HCT116 (cell line): ENCODE results near the gene RBM12. TPM values are rescaled to one million over a fixed set of nuclear protein-coding genes. Genes with fewer than 3 reads are reported as not detected.

Experiments
- ATAC-seq: fragments of 200-7000 bp; cut with Tn5 transposase; 2 replicates; pipeline ENCODE4 v1.9.1; 2020; ENCODE audit warnings: mild to moderate bottlenecking, moderate library complexity
- BruUV-seq: library from RNA; stranded (reverse); fragments of 400-500 nt; replicated peaks from 2 replicates; lab custom pipeline; 2021; lab: Mats Ljungman, UMichigan
- CTCF ChIA-PET: fragments of 300-600 bp; sonication (Branson Sonifier 250); formaldehyde crosslinking; loops from one replicate; lab custom pipeline; 2021; ENCODE audit warnings: antibody characterized with exemption; lab: Charles Lee
- POLR2A ChIA-PET: fragments of 300-600, 350-600 bp; sonication (Branson Sonifier 250); formaldehyde crosslinking; loops from one replicate; lab custom pipeline; 2021; ENCODE audit warnings: antibody characterized with exemption; lab: Charles Lee
- RAD21 ChIA-PET, 2 experiments: fragments of 300-600 bp; sonication (Branson Sonifier 250); formaldehyde crosslinking; loops; one replicate each; lab custom pipeline; 2023; ENCODE audit warnings: low total read pairs in 2 of 2; ENCODE audit not compliant: uncharacterized antibody in 2 of 2, unreplicated experiment in 2 of 2, low non-redundant PET in 1 of 2; lab: Charles Lee
- DNase-seq: peaks from one replicate; pipeline ENCODE4 v3.0.0-alpha.2; 2010; ENCODE audit warnings: low read depth, low spot score
- H2AFZ ChIP-seq: fragments of 200-600 bp; shearing (Covaris generic), sonication (generic); 2 replicates; pipeline ENCODE4 v1.6.1; 2017; ENCODE audit warnings: low read depth, mixed run types, mixed read lengths, antibody characterized with exemption, low read length; ENCODE audit not compliant: poor library complexity, severe bottlenecking
- H3K27ac ChIP-seq: 2 replicates; pipeline ENCODE4 v1.5.1; 2012; ENCODE audit warnings: low read depth, low read length
- H3K27me3 ChIP-seq: fragments of 200-600 bp; sonication (generic); 2 replicates; pipeline ENCODE4 v1.6.1; 2016; ENCODE audit warnings: mixed run types, low read length, mixed read lengths; ENCODE audit not compliant: insufficient read depth
- H3K36me3 ChIP-seq, 2 experiments: fragments of 200-500 bp in 1 of 2; fragments of 200-600 bp in 1 of 2; sonication (Bioruptor generic) in 1 of 2; sonication (generic) in 1 of 2; 2 replicates each; pipeline versions ENCODE4 v1.5.1 to v1.6.1; 2014 to 2016; ENCODE audit warnings: low read length in 2 of 2, inconsistent platforms in 1 of 2, mixed read lengths in 1 of 2, mixed run types in 1 of 2; ENCODE audit not compliant: insufficient read depth in 2 of 2, control insufficient read depth in 1 of 2
- H3K4me1 ChIP-seq, 2 experiments: fragments of 200-600 bp in 1 of 2; sonication (generic) in 1 of 2; 2 replicates each; pipeline versions ENCODE4 v1.5.1 to v1.6.1; 2012 to 2017; ENCODE audit warnings: low read length in 2 of 2, inconsistent platforms in 1 of 2, mild to moderate bottlenecking in 1 of 2, mixed read lengths in 1 of 2, mixed run types in 1 of 2, moderate library complexity in 1 of 2; ENCODE audit not compliant: insufficient read depth in 2 of 2, control insufficient read depth in 1 of 2
- H3K4me2 ChIP-seq: fragments of 200-600 bp; sonication (generic); 2 replicates; pipeline ENCODE4 v1.6.1; 2017; ENCODE audit warnings: mixed run types, low read length, mixed read lengths
- H3K4me3 ChIP-seq, 2 experiments: fragments of 200-600 bp in 1 of 2; sonication (generic) in 1 of 2; replicated peaks in 1 of 2; 2 replicates each; pipeline ENCODE4 v1.5.1; 2011 to 2016; ENCODE audit warnings: low read length in 2 of 2, control low read depth in 1 of 2, low read depth in 1 of 2, mild to moderate bottlenecking in 1 of 2, mixed read lengths in 1 of 2, mixed run types in 1 of 2
- H3K79me2 ChIP-seq: fragments of 200-600 bp; sonication (generic); 2 replicates; pipeline ENCODE4 v1.6.1; 2017; ENCODE audit warnings: mild to moderate bottlenecking, mixed run types, low read length, moderate library complexity, mixed read lengths; ENCODE audit not compliant: insufficient read depth
- H3K9ac ChIP-seq: fragments of 200-600 bp; sonication (generic); 2 replicates; pipeline ENCODE4 v1.6.1; 2016; ENCODE audit warnings: low read length, mixed read lengths
- H3K9me2 ChIP-seq: fragments of 200-600 bp; sonication (generic), shearing (Covaris generic); 2 replicates; pipeline ENCODE4 v1.6.1; 2017; ENCODE audit warnings: mixed run types, mild to moderate bottlenecking, moderate library complexity; ENCODE audit not compliant: insufficient read depth
- H3K9me3 ChIP-seq, 2 experiments: fragments of 200-500 bp in 1 of 2; fragments of 200-600 bp in 1 of 2; sonication (Bioruptor generic) in 1 of 2; sonication (generic) in 1 of 2; 2 replicates each; pipeline ENCODE4 v1.6.1; 2014 to 2017; ENCODE audit warnings: low read length in 2 of 2, mixed read lengths in 2 of 2, inconsistent platforms in 1 of 2, low read depth in 1 of 2, mild to moderate bottlenecking in 1 of 2, mixed run types in 1 of 2, moderate library complexity in 1 of 2; ENCODE audit not compliant: control insufficient read depth in 1 of 2, insufficient read depth in 1 of 2
- H4K20me1 ChIP-seq: fragments of 200-600 bp; sonication (generic), shearing (Covaris generic); 2 replicates; pipeline ENCODE4 v1.6.1; 2017; ENCODE audit warnings: mixed run types, mild to moderate bottlenecking, moderate library complexity; ENCODE audit not compliant: insufficient read depth
- ATF3 ChIP-seq: IDR thresholded peaks from 2 replicates; pipeline ENCODE4 v1.6.1; 2012
- CBX3 ChIP-seq: IDR thresholded peaks from 2 replicates; pipeline ENCODE4 v1.6.1; 2012; ENCODE audit warnings: low read depth
- CEBPB ChIP-seq: IDR thresholded peaks from 2 replicates; pipeline ENCODE4 v1.6.1; 2012; ENCODE audit warnings: low read depth
- EGR1 ChIP-seq: IDR thresholded peaks from 2 replicates; pipeline ENCODE4 v1.6.1; 2012; ENCODE audit warnings: low read depth
- ELF1 ChIP-seq: IDR thresholded peaks from 2 replicates; pipeline ENCODE4 v1.6.1; 2012; ENCODE audit warnings: low read depth, borderline replicate concordance
- EZH2phosphoT487 ChIP-seq: fragments of 200-600 bp; IDR thresholded peaks from 2 replicates; pipeline ENCODE4 v1.6.1; 2018; ENCODE audit warnings: antibody characterized with exemption, borderline replicate concordance
- FOSL1 ChIP-seq: IDR thresholded peaks from 2 replicates; pipeline ENCODE4 v1.6.1; 2012; ENCODE audit warnings: low read depth
- JUND ChIP-seq: IDR thresholded peaks from 2 replicates; pipeline ENCODE4 v1.6.1; 2012
- POLR2A ChIP-seq: IDR thresholded peaks from 2 replicates; pipeline ENCODE4 v1.7.0; 2011; ENCODE audit warnings: borderline replicate concordance; ENCODE audit not compliant: insufficient read depth, insufficient read length; ENCODE audit errors: extremely low read depth
- POLR2AphosphoS5 ChIP-seq: IDR thresholded peaks from 2 replicates; pipeline ENCODE4 v1.6.1; 2011; ENCODE audit warnings: mild to moderate bottlenecking, low read depth, low read length, moderate library complexity
- RAD21 ChIP-seq: IDR thresholded peaks from 2 replicates; pipeline ENCODE4 v1.6.1; 2012; ENCODE audit warnings: low read depth, mild to moderate bottlenecking
- REST ChIP-seq: IDR thresholded peaks from 2 replicates; pipeline ENCODE4 v1.6.1; 2012; ENCODE audit warnings: low read depth
- SIN3A ChIP-seq: IDR thresholded peaks from 2 replicates; pipeline ENCODE4 v1.6.1; 2012; ENCODE audit warnings: low read depth
- SP1 ChIP-seq: IDR thresholded peaks from 2 replicates; pipeline ENCODE4 v1.6.1; 2012; ENCODE audit warnings: low read depth
- SRF ChIP-seq: IDR thresholded peaks from 2 replicates; pipeline ENCODE4 v1.6.1; 2012; ENCODE audit warnings: low read depth
- TCF7L2 ChIP-seq: IDR thresholded peaks from 2 replicates; pipeline ENCODE4 v1.7.0; 2011; ENCODE audit warnings: borderline replicate concordance, inconsistent platforms; ENCODE audit not compliant: insufficient read depth, insufficient read length; ENCODE audit errors: extremely low read depth
- YY1 ChIP-seq: IDR thresholded peaks from 2 replicates; pipeline ENCODE4 v1.6.1; 2011; ENCODE audit warnings: low read length, low read depth, moderate library complexity, mild to moderate bottlenecking; ENCODE audit not compliant: insufficient replicate concordance; ENCODE audit errors: extremely low read depth
- ZNF274 ChIP-seq: fragments of 200-500 bp; sonication (Bioruptor generic); IDR thresholded peaks from 2 replicates; pipeline ENCODE4 v1.6.1; 2014; ENCODE audit warnings: mild to moderate bottlenecking, low read depth, low read length, inconsistent platforms
- intact Hi-C: fragments of 100-400 bp; cut with micrococcal nuclease; formaldehyde crosslinking; loops from 2 replicates; pipeline ENCODE4 v1.10.0; 2022
- total RNA-seq: library from RNA; stranded (reverse); gene quantifications from one replicate; pipeline ENCODE4 v1.2.1, GENCODE V29; 2021; ENCODE audit not compliant: unreplicated experiment

The RBM12 gene
- total RNA-seq, 1 experiment from 2014 or later, result 110 TPM

GRCh38 chr20:35637276-35637675, 27.4 kb downstream of the RBM12 start:
- ChIA-PET CTCF (no interaction called here), RAD21 (no interaction called here), POLR2A (no interaction called here)
- Histone ChIP-seq H3K27me3 (no peaks in the 10 kb centered on the region), H3K79me2 (peaks cover 80% of the 10 kb centered on the region), H3K9ac (no peak overlapping the region), H3K27ac (no peak overlapping the region), H3K4me3 (no peak overlapping the region), H3K36me3 (0 out of 4 replicates have a peak, but pooled peaks cover 0 to 2% of the 10 kb centered on the region in 2 experiments), H4K20me1 (peaks cover 7% of the 10 kb centered on the region; the same call in 1 of the 2 replicates), H3K9me2 (no peaks in the 10 kb centered on the region), H3K4me2 (no peak overlapping the region), H2AFZ (no peak overlapping the region), H3K9me3 (no peaks in the 10 kb centered on the region), H3K4me1 (no peaks in the 10 kb centered on the region)
- no TSS peak for BruUV-seq
- ATAC-seq, result no peak
- no peak for TF ChIP-seq POLR2A
- no peak for TF ChIP-seq JUND
- no peak for TF ChIP-seq EGR1
- TF ChIP-seq EZH2phosphoT487, result no peak
- TF ChIP-seq SP1, result no peak
- no peak for TF ChIP-seq POLR2AphosphoS5
- DNase-seq, result no peak
- intact Hi-C loops, result no loop called here

- ChIA-PET POLR2A (no interaction called here), RAD21 (no interaction called here), CTCF (no interaction called here)
- no peak overlapping the region for H3K9ac ChIP-seq
- no peaks in the 10 kb centered on the region for H3K4me1 ChIP-seq
- no peak overlapping the region for H3K4me3 ChIP-seq
- no peaks in the 10 kb centered on the region for H3K27me3 ChIP-seq
- H4K20me1 ChIP-seq, result peaks cover 7% of the 10 kb centered on the region; the same call in 1 of the 2 replicates
- no peaks in the 10 kb centered on the region for H3K9me3 ChIP-seq
- DNase-seq, result no peak
- H2AFZ ChIP-seq, result no peak overlapping the region
- H3K9me2 ChIP-seq, result no peaks in the 10 kb centered on the region
- intact Hi-C loops, result no loop called here
- BruUV-seq, result no TSS peak
- H3K79me2 ChIP-seq, result peaks cover 69% of the 10 kb centered on the region
- H3K4me2 ChIP-seq, result no peak overlapping the region
- no peak overlapping the region for H3K27ac ChIP-seq
- no peak for ATAC-seq
- peaks cover 4 to 13% of the 10 kb centered on the region in 2 experiments; a peak in 3 of 4 replicates for H3K36me3 ChIP-seq
- TF ChIP-seq POLR2AphosphoS5 (no peak), ZNF274 (no peak), TCF7L2 (no peak), SRF (no peak), ATF3 (no peak), CBX3 (no peak), CEBPB (no peak), EZH2phosphoT487 (no peak), YY1 (no peak), FOSL1 (no peak), ELF1 (no peak), POLR2A (no peak), SIN3A (no peak), REST (no peak), JUND (no peak), RAD21 (no peak)
These were observed 28.6 kb downstream of the RBM12 start for GRCh38 chr20:35636095-35636494.
